Measurements from ENCODE around the gene KRT86. TPM values are rescaled to one million over a fixed set of nuclear protein-coding genes. Genes with fewer than 3 reads are reported as not detected.

Gene KRT86
- polyA plus RNA-seq, 1 donor (not counting 4 experiments of a cell fraction or from before 2014, with no cell fraction given) = not detected

- no peaks in the 10 kb centered on the region for H3K79me2 ChIP-seq (ENCODE audit: control insufficient read depth, insufficient read depth, low read length)
- dilution Hi-C loops (cut with MboI; ENCODE audit: extremely low pct_ligation_motif_present, low sequenced_read_pairs) = no loop called here
- H3K36me3 ChIP-seq (ENCODE audit: control insufficient read depth in 2 of 2, extremely low read depth in 1 of 2, insufficient read depth in 2 of 2, low read length in 2 of 2) = no peaks in the 10 kb centered on the region
- no peak overlapping the region for H3K27ac ChIP-seq (ENCODE audit: control insufficient read depth, insufficient read depth, low read length)
- no peaks in the 10 kb centered on the region for H3K4me1 ChIP-seq (ENCODE audit: control insufficient read depth, extremely low read depth, insufficient read depth, low read length)
- H3K9ac ChIP-seq (ENCODE audit: control insufficient read depth, extremely low read depth, insufficient read depth, low read length) = no peak overlapping the region
- H3K4me3 ChIP-seq (ENCODE audit: control insufficient read depth in 2 of 3, extremely low read depth in 1 of 3, insufficient read depth in 2 of 3, low read depth in 1 of 3, low read length in 3 of 3) = no peak overlapping the region
- H3K27me3 ChIP-seq (ENCODE audit: control insufficient read depth, extremely low read depth, insufficient read depth, low read length) = peaks cover 3% of the 10 kb centered on the region
- no peaks in the 10 kb centered on the region for H3K9me3 ChIP-seq (ENCODE audit: control insufficient read depth, low read depth, low read length)
- TF ChIP-seq EZH2 (IDR thresholded peaks at IDR 0.05; ENCODE audit: low read length) (no peak), CTCF (optimal IDR thresholded peaks at IDR 0.05 in 1 of 3, IDR thresholded peaks at IDR 0.05 in 1 of 3, conservative IDR thresholded peaks at IDR 0.05 in 1 of 3; ENCODE audit: extremely low read depth in 1 of 3, insufficient read depth in 2 of 3, low read length in 3 of 3) (no peak)
- no peak for FAIRE-seq
- DNase-seq (ENCODE audit: low read depth, low spot score) = no peak
- no peak overlapping the region for H3K4me2 ChIP-seq (ENCODE audit: control insufficient read depth, extremely low read depth, insufficient read depth, low read depth, low read length)
- H2AFZ ChIP-seq (ENCODE audit: control insufficient read depth, low read length) = no peak overlapping the region
- H4K20me1 ChIP-seq (ENCODE audit: control insufficient read depth, extremely low read depth, insufficient read depth, low read length) = no peaks in the 10 kb centered on the region
- no peaks in the 10 kb centered on the region for H3K9me1 ChIP-seq (ENCODE audit: control insufficient read depth, extremely low read depth, insufficient read depth, low read length)
Measured at GRCh38 chr12:52355176-52355575, 80.7 kb downstream of the KRT86 start.

- H3K79me2 ChIP-seq (ENCODE audit: control insufficient read depth, insufficient read depth, low read length) = no peaks in the 10 kb centered on the region
- FAIRE-seq = no peak
- H3K9me1 ChIP-seq (ENCODE audit: control insufficient read depth, extremely low read depth, insufficient read depth, low read length) = no peaks in the 10 kb centered on the region
- H3K9me3 ChIP-seq (ENCODE audit: control insufficient read depth, low read depth, low read length) = no peaks in the 10 kb centered on the region
- dilution Hi-C loops (cut with MboI; ENCODE audit: extremely low pct_ligation_motif_present, low sequenced_read_pairs) = no loop called here
- no peak overlapping the region for H3K4me3 ChIP-seq (ENCODE audit: control insufficient read depth in 2 of 3, extremely low read depth in 1 of 3, insufficient read depth in 2 of 3, low read depth in 1 of 3, low read length in 3 of 3)
- H3K27ac ChIP-seq (ENCODE audit: control insufficient read depth, insufficient read depth, low read length) = no peak overlapping the region
- H3K27me3 ChIP-seq (ENCODE audit: control insufficient read depth, extremely low read depth, insufficient read depth, low read length) = peaks cover 7% of the 10 kb centered on the region
- no peaks in the 10 kb centered on the region for H3K36me3 ChIP-seq (ENCODE audit: control insufficient read depth in 2 of 2, extremely low read depth in 1 of 2, insufficient read depth in 2 of 2, low read length in 2 of 2)
- H2AFZ ChIP-seq (ENCODE audit: control insufficient read depth, low read length) = no peak overlapping the region
- no peak for DNase-seq (ENCODE audit: low read depth, low spot score)
- H4K20me1 ChIP-seq (ENCODE audit: control insufficient read depth, extremely low read depth, insufficient read depth, low read length) = no peaks in the 10 kb centered on the region
- no peaks in the 10 kb centered on the region for H3K4me1 ChIP-seq (ENCODE audit: control insufficient read depth, extremely low read depth, insufficient read depth, low read length)
- H3K9ac ChIP-seq (ENCODE audit: control insufficient read depth, extremely low read depth, insufficient read depth, low read length) = no peak overlapping the region
- no peak for TF ChIP-seq CTCF (optimal IDR thresholded peaks at IDR 0.05 in 1 of 3, IDR thresholded peaks at IDR 0.05 in 1 of 3, conservative IDR thresholded peaks at IDR 0.05 in 1 of 3; ENCODE audit: extremely low read depth in 1 of 3, insufficient read depth in 2 of 3, low read length in 3 of 3)
- TF ChIP-seq EZH2 (IDR thresholded peaks at IDR 0.05; ENCODE audit: low read length) = no peak
- no peak overlapping the region for H3K4me2 ChIP-seq (ENCODE audit: control insufficient read depth, extremely low read depth, insufficient read depth, low read depth, low read length)
Measured at GRCh38 chr12:52356031-52356761, 81.8 kb downstream of the KRT86 start.

Data from keratinocyte (primary cell).